Glutamatergic neuron (in vitro differentiated cells): Measurements from ENCODE around the gene CAMTA1. TPM values are rescaled to one million over a fixed set of nuclear protein-coding genes. Genes with fewer than 3 reads are reported as not detected.
"Not testable (repeated sequence)": the region's sequence is repeated elsewhere in the genome, so short reads cannot be mapped to it uniquely, and the experiment has no call there.

Source experiments
- DNase-seq: peaks from one replicate; pipeline ENCODE4 v3.0.0; 2022
- H3K27ac Mint-ChIP-seq: one replicate; pipeline ENCODE4 v1.8.0; 2020; ENCODE audit warnings: mild to moderate bottlenecking, mixed read lengths, inconsistent platforms; ENCODE audit not compliant: unreplicated experiment
- H3K27me3 Mint-ChIP-seq: one replicate; pipeline ENCODE4 v1.8.0; 2020; ENCODE audit warnings: mild to moderate bottlenecking, moderate library complexity, mixed read lengths, inconsistent platforms; ENCODE audit not compliant: unreplicated experiment
- H3K36me3 Mint-ChIP-seq: one replicate; pipeline ENCODE4 v1.8.0; 2020; ENCODE audit warnings: mild to moderate bottlenecking, mixed read lengths, inconsistent platforms; ENCODE audit not compliant: unreplicated experiment
- H3K4me1 Mint-ChIP-seq: one replicate; pipeline ENCODE4 v1.8.0; 2020; ENCODE audit warnings: mild to moderate bottlenecking, low read depth, mixed read lengths, inconsistent platforms; ENCODE audit not compliant: unreplicated experiment
- H3K4me3 Mint-ChIP-seq: one replicate; pipeline ENCODE4 v1.8.0; 2020; ENCODE audit warnings: mild to moderate bottlenecking, mixed read lengths, inconsistent platforms; ENCODE audit not compliant: unreplicated experiment
- H3K9me3 Mint-ChIP-seq: one replicate; pipeline ENCODE4 v1.8.0; 2020; ENCODE audit warnings: mild to moderate bottlenecking, moderate library complexity, mixed read lengths, inconsistent platforms; ENCODE audit not compliant: unreplicated experiment
- CTCF ChIP-seq: fragments of 200-600 bp; sonication (generic); IDR thresholded peaks from one replicate; pipeline ENCODE4 v1.5.0; 2021; ENCODE audit not compliant: partially characterized antibody, unreplicated experiment
- total RNA-seq: library from RNA; stranded (reverse); fragmentation: NEBNext Ultra II Directional; extraction: Animal tissue kit (Norgen Biotek cat#: 25700); gene quantifications from one replicate; pipeline ENCODE4 v1.2.1, GENCODE V29; 2021; ENCODE audit not compliant: unreplicated experiment

Gene CAMTA1
- total RNA-seq, 1 donor from 2014 or later: 77.2 TPM

GRCh38 chr1:6831366-6831765 is 46.1 kb downstream of the CAMTA1 start:
- peaks cover 5% of the 10 kb centered on the region for H3K4me1 Mint-ChIP-seq
- H3K27ac Mint-ChIP-seq: no peak overlapping the region
- H3K36me3 Mint-ChIP-seq: no peaks in the 10 kb centered on the region

GRCh38 chr1:6832006-6832405 is 46.8 kb downstream of the CAMTA1 start:
- not testable (repeated sequence) for H3K4me3 Mint-ChIP-seq, H3K4me1 Mint-ChIP-seq, DNase-seq, H3K27me3 Mint-ChIP-seq, H3K27ac Mint-ChIP-seq, H3K36me3 Mint-ChIP-seq, H3K9me3 Mint-ChIP-seq

More at GRCh38 chr1:6831366-6831765, 46.1 kb downstream of the CAMTA1 start:
- Mint-ChIP-seq H3K4me3 (no peak overlapping the region), H3K27me3 (no peaks in the 10 kb centered on the region), H3K9me3 (no peaks in the 10 kb centered on the region)
- no peak for TF ChIP-seq CTCF
- DNase-seq: no peak

GRCh38 chr1:6832531-6833188 is 47.4 kb downstream of the CAMTA1 start:
- H3K27ac Mint-ChIP-seq: no peak overlapping the region
- DNase-seq: no peak
- no peaks in the 10 kb centered on the region for H3K27me3 Mint-ChIP-seq
- no peaks in the 10 kb centered on the region for H3K36me3 Mint-ChIP-seq
- no peak overlapping the region for H3K4me3 Mint-ChIP-seq
- no peak for TF ChIP-seq CTCF
- H3K4me1 Mint-ChIP-seq: no peaks in the 10 kb centered on the region
- no peaks in the 10 kb centered on the region for H3K9me3 Mint-ChIP-seq

GRCh38 chr1:6833804-6834203 is 48.5 kb downstream of the CAMTA1 start:
- H3K36me3 Mint-ChIP-seq: no peaks in the 10 kb centered on the region
- no peaks in the 10 kb centered on the region for H3K9me3 Mint-ChIP-seq
- H3K27ac Mint-ChIP-seq: no peak overlapping the region
- no peak for TF ChIP-seq CTCF
- H3K4me1 Mint-ChIP-seq: no peaks in the 10 kb centered on the region
- no peaks in the 10 kb centered on the region for H3K27me3 Mint-ChIP-seq
- DNase-seq: no peak
- no peak overlapping the region for H3K4me3 Mint-ChIP-seq

- H3K36me3 Mint-ChIP-seq: no peaks in the 10 kb centered on the region
- H3K27me3 Mint-ChIP-seq: no peaks in the 10 kb centered on the region
- H3K9me3 Mint-ChIP-seq: no peaks in the 10 kb centered on the region
- H3K4me1 Mint-ChIP-seq: no peaks in the 10 kb centered on the region
- DNase-seq: no peak
- TF ChIP-seq CTCF: no peak
- no peak overlapping the region for H3K4me3 Mint-ChIP-seq
- H3K27ac Mint-ChIP-seq: no peak overlapping the region
Measured at GRCh38 chr1:6834366-6834765, 49.1 kb downstream of the CAMTA1 start.

- DNase-seq: no peak
- TF ChIP-seq CTCF: no peak
- Mint-ChIP-seq H3K27ac (no peak overlapping the region), H3K4me3 (no peak overlapping the region), H3K9me3 (no peaks in the 10 kb centered on the region), H3K36me3 (no peaks in the 10 kb centered on the region), H3K4me1 (no peaks in the 10 kb centered on the region), H3K27me3 (no peaks in the 10 kb centered on the region)
Measured at GRCh38 chr1:6835139-6835538, 49.9 kb downstream of the CAMTA1 start.
